Ishikawa (cell line): Measurements from ENCODE around the gene DPH6.

ENCODE experiments used
- CEBPB ChIP-seq: IDR thresholded peaks from 2 replicates; pipeline ENCODE4 v1.6.1; 2012
- CREB1 ChIP-seq: IDR thresholded peaks from 2 replicates; pipeline ENCODE4 v1.6.1; 2012; ENCODE audit warnings: low read depth
- EGR1 ChIP-seq: IDR thresholded peaks from 2 replicates; pipeline ENCODE4 v1.6.1; 2012
- EP300 ChIP-seq: IDR thresholded peaks from 2 replicates; pipeline ENCODE4 v1.6.1; 2012; ENCODE audit warnings: borderline replicate concordance
- FOXM1 ChIP-seq: IDR thresholded peaks from 2 replicates; pipeline ENCODE4 v1.6.1; 2012; ENCODE audit warnings: low read depth, borderline replicate concordance
- NFIC ChIP-seq: IDR thresholded peaks from 2 replicates; pipeline ENCODE4 v1.6.1; 2012
- RAD21 ChIP-seq: IDR thresholded peaks from 2 replicates; pipeline ENCODE4 v1.6.1; 2012; ENCODE audit warnings: low read depth
- TAF1 ChIP-seq: IDR thresholded peaks from 2 replicates; pipeline ENCODE4 v1.6.1; 2012; ENCODE audit warnings: low read depth, mild to moderate bottlenecking
- TEAD4 ChIP-seq: IDR thresholded peaks from 2 replicates; pipeline ENCODE4 v1.6.1; 2012
- ZBTB7A ChIP-seq: IDR thresholded peaks from 2 replicates; pipeline ENCODE4 v1.6.1; 2012; ENCODE audit warnings: low read depth
- TF ChIP-seq, protein P1 (sequence below): IDR thresholded peaks from 2 replicates; pipeline ENCODE4 v1.6.1; 2012
- TF ChIP-seq, protein P2 (sequence below): IDR thresholded peaks from 2 replicates; pipeline ENCODE4 v1.6.1; 2012

GRCh38 chr15:35566991-35567390, 21.0 kb upstream of the DPH6 start:
- TF ChIP-seq RAD21, result no peak
- TF ChIP-seq ZBTB7A, result no peak
- TF ChIP-seq, protein P1, sequence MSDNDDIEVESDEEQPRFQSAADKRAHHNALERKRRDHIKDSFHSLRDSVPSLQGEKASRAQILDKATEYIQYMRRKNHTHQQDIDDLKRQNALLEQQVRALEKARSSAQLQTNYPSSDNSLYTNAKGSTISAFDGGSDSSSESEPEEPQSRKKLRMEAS, result no peak
- TF ChIP-seq TAF1, result no peak
- no peak for TF ChIP-seq FOXM1
- TF ChIP-seq, protein P2, sequence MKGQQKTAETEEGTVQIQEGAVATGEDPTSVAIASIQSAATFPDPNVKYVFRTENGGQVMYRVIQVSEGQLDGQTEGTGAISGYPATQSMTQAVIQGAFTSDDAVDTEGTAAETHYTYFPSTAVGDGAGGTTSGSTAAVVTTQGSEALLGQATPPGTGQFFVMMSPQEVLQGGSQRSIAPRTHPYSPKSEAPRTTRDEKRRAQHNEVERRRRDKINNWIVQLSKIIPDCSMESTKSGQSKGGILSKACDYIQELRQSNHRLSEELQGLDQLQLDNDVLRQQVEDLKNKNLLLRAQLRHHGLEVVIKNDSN, result no peak
- no peak for TF ChIP-seq EGR1
- TF ChIP-seq NFIC, result no peak
- no peak for TF ChIP-seq EP300
- no peak for TF ChIP-seq CEBPB
- TF ChIP-seq TEAD4, result no peak
- TF ChIP-seq CREB1, result no peak
